AG04450 (cell line): ENCODE results near the gene OTUD3. TPM values are rescaled to one million over a fixed set of nuclear protein-coding genes. Genes with fewer than 3 reads are reported as not detected.

Experiments
- CTCF ChIA-PET: fragments of 300-600, 350-600 bp; formaldehyde crosslinking; extraction: SDS; loops from one replicate; lab custom pipeline; 2022; ENCODE audit warnings: antibody characterized with exemption, inconsistent platforms; lab: Charles Lee
- POLR2A ChIA-PET: fragments of 350-600 bp; formaldehyde crosslinking; extraction: SDS; loops from one replicate; lab custom pipeline; 2021; ENCODE audit warnings: antibody characterized with exemption, inconsistent platforms; lab: Yijun Ruan, JAX
- DNase-seq: peaks from one replicate; pipeline ENCODE4 v3.0.0-alpha.2; 2011; ENCODE audit warnings: low read depth, low spot score
- H3K27ac ChIP-seq: one replicate; pipeline ENCODE4 v1.5.1; 2012; ENCODE audit warnings: low read depth, low read length, control low read depth
- H3K27me3 ChIP-seq: one replicate; pipeline ENCODE4 v1.6.0; 2012; ENCODE audit warnings: low read length; ENCODE audit not compliant: control insufficient read depth, insufficient read depth
- H3K4me3 ChIP-seq: 2 replicates; pipeline ENCODE4 v1.5.1; 2011; ENCODE audit warnings: mild to moderate bottlenecking, low read depth, low read length, control low read depth
- H3K9me3 ChIP-seq: 2 replicates; pipeline ENCODE4 v1.5.1; 2012; ENCODE audit warnings: low read length; ENCODE audit not compliant: control insufficient read depth, insufficient read depth
- polyA plus RNA-seq: library from polyadenylated mRNA; depleted of rRNA; stranded (reverse); fragments of >200 nt; gene quantifications from 2 replicates; pipeline ENCODE4 v1.2.3, GENCODE V29; 2011
- TF ChIP-seq, protein P1 (sequence below): IDR thresholded peaks from 2 replicates; pipeline ENCODE4 v1.5.1; 2011; ENCODE audit warnings: low read depth, low read length, control low read depth, inconsistent platforms

The OTUD3 gene
- polyA plus RNA-seq, 1 experiment: 4.8 TPM

GRCh38 chr1:19852036-19852435 lies 30.2 kb upstream of the OTUD3 start:
- Histone ChIP-seq H3K9me3 (no peaks in the 10 kb centered on the region), H3K27ac (no peak overlapping the region), H3K27me3 (peaks cover 7% of the 10 kb centered on the region), H3K4me3 (no peak overlapping the region)
- DNase-seq: no peak
- CTCF ChIA-PET: interaction anchor here (1.0 kb wide), 1 partner anchor 10 kb away, joined by 4 read pairs; no protein-coding TSS in a partner anchor
- TF ChIP-seq, protein P1, sequence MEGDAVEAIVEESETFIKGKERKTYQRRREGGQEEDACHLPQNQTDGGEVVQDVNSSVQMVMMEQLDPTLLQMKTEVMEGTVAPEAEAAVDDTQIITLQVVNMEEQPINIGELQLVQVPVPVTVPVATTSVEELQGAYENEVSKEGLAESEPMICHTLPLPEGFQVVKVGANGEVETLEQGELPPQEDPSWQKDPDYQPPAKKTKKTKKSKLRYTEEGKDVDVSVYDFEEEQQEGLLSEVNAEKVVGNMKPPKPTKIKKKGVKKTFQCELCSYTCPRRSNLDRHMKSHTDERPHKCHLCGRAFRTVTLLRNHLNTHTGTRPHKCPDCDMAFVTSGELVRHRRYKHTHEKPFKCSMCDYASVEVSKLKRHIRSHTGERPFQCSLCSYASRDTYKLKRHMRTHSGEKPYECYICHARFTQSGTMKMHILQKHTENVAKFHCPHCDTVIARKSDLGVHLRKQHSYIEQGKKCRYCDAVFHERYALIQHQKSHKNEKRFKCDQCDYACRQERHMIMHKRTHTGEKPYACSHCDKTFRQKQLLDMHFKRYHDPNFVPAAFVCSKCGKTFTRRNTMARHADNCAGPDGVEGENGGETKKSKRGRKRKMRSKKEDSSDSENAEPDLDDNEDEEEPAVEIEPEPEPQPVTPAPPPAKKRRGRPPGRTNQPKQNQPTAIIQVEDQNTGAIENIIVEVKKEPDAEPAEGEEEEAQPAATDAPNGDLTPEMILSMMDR: no peak
- POLR2A ChIA-PET: no interaction called here

GRCh38 chr1:19854866-19855265 lies 27.3 kb upstream of the OTUD3 start:
- TF ChIP-seq, protein P1: no peak
- DNase-seq: no peak
- H3K4me3 ChIP-seq: no peak overlapping the region
- no peaks in the 10 kb centered on the region for H3K9me3 ChIP-seq
- POLR2A ChIA-PET: no interaction called here
- H3K27me3 ChIP-seq: peaks cover 2% of the 10 kb centered on the region
- no peak overlapping the region for H3K27ac ChIP-seq
- CTCF ChIA-PET: interaction anchor here (0.6 kb wide), 2 partner anchors 27 to 358 kb away, joined by 3 to 4 read pairs; no protein-coding TSS in a partner anchor

GRCh38 chr1:19858893-19859292 lies 23.3 kb upstream of the OTUD3 start:
- Histone ChIP-seq H3K4me3 (no peak overlapping the region), H3K27me3 (no peaks in the 10 kb centered on the region), H3K9me3 (no peaks in the 10 kb centered on the region), H3K27ac (no peak overlapping the region)
- TF ChIP-seq, protein P1: no peak
- no peak for DNase-seq
- POLR2A ChIA-PET: no interaction called here
- CTCF ChIA-PET: no interaction called here

- POLR2A ChIA-PET: no interaction called here
- DNase-seq: no peak
- TF ChIP-seq, protein P1: no peak
- CTCF ChIA-PET: no interaction called here
- no peaks in the 10 kb centered on the region for H3K9me3 ChIP-seq
- no peak overlapping the region for H3K27ac ChIP-seq
- no peaks in the 10 kb centered on the region for H3K27me3 ChIP-seq
- H3K4me3 ChIP-seq: no peak overlapping the region
These were observed 22.3 kb upstream of the OTUD3 start for GRCh38 chr1:19859876-19860275.

DNA sequence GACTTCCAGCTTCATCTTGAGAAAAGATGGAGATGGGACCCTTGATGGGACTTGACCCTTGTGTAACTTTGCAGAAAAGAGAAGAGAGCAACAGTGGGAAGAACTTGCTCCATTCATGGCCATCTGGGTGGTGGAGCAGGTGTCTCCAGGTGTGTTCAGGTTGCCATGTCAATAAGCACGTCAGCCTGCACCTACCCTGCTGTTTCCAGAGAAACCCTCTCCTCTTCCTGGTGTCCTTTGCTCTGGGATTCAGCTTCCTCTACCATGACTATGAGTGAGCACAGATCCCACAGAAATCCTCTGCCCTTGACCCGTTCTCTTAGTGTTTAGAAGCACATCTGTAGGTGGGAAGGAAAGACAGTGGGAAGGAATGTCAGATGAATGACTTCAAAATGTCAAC lies 21.8 kb upstream of the OTUD3 start:
- DNase-seq: no peak
- Histone ChIP-seq H3K9me3 (no peaks in the 10 kb centered on the region), H3K27me3 (no peaks in the 10 kb centered on the region), H3K4me3 (no peak overlapping the region), H3K27ac (no peak overlapping the region)
- ChIA-PET POLR2A (no interaction called here), CTCF (interaction anchor here (3.5 kb wide), 1 partner anchor 22 kb away, joined by 17 read pairs; the partner anchor contains the start of gene OTUD3)
- TF ChIP-seq, protein P1: no peak
